ENCODE measurements around the gene AKT1S1.
A peak's percentile ranks its signal among the peaks of the same experiment; 100 is the strongest.

Gene AKT1S1

DNA sequence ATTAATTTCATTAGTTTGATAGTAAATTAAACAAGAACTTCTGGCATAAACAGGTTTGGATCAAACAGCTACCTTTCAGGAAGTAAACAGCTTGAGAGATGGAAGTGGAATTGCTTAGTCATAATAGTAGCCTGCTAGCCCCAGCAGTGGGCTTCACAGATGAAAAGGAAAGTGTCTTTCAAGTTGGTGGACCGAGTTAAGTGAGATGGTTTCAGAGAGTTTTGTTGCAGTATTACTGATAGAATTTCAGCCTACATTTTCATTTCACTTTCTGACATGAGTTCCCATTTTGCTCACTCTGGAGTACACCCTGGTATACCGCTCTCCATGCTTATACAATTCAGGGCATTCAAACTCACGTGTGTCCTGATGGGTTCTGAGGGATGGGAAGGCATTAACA lies 28.2 kb downstream of the AKT1S1 start:
- no peak for DNase-seq (ENCODE audit: low read depth)
- TF ChIP-seq, protein P1, sequence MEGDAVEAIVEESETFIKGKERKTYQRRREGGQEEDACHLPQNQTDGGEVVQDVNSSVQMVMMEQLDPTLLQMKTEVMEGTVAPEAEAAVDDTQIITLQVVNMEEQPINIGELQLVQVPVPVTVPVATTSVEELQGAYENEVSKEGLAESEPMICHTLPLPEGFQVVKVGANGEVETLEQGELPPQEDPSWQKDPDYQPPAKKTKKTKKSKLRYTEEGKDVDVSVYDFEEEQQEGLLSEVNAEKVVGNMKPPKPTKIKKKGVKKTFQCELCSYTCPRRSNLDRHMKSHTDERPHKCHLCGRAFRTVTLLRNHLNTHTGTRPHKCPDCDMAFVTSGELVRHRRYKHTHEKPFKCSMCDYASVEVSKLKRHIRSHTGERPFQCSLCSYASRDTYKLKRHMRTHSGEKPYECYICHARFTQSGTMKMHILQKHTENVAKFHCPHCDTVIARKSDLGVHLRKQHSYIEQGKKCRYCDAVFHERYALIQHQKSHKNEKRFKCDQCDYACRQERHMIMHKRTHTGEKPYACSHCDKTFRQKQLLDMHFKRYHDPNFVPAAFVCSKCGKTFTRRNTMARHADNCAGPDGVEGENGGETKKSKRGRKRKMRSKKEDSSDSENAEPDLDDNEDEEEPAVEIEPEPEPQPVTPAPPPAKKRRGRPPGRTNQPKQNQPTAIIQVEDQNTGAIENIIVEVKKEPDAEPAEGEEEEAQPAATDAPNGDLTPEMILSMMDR (conservative IDR thresholded peaks at IDR 0.05; ENCODE audit: control insufficient read depth, insufficient read depth, low read depth, low read length), result no peak

GRCh38 chr19:49847731-49848696 lies 29.1 kb downstream of the AKT1S1 start:
- TF ChIP-seq, protein P1 (conservative IDR thresholded peaks at IDR 0.05; ENCODE audit: control insufficient read depth, insufficient read depth, low read depth, low read length), result no peak
- DNase-seq (ENCODE audit: low read depth), result peak; percentile 93
- H3K4me3 ChIP-seq (ENCODE audit: control insufficient read depth, low read depth, low read length), result no peak overlapping the region

More for the DNA sequence above, 28.2 kb downstream of the AKT1S1 start:
- H3K4me3 ChIP-seq (ENCODE audit: control insufficient read depth, low read depth, low read length), result no peak overlapping the region

DNA sequence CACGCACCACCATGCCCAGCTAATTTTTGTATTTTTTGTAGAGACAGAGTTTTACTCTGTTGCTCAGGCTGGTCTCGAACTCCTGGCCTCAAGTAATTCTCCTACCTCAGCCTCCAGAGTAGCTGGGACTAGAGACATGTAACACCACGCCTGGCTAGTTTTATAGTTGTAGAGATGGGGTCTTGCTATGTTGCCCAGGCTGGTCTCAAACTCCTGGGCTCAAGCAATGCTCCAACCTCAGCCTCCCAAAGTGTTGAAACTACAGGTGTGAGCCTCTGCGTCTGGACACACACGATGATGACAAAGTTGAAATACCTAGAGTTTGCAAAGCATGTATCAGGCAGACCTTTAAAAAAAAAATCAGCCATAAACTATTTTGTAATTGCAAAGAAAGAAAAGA lies 30.7 kb downstream of the AKT1S1 start:
- no peak for DNase-seq (ENCODE audit: low read depth)
- no peak overlapping the region for H3K4me3 ChIP-seq (ENCODE audit: control insufficient read depth, low read depth, low read length)
- TF ChIP-seq, protein P1 (conservative IDR thresholded peaks at IDR 0.05; ENCODE audit: control insufficient read depth, insufficient read depth, low read depth, low read length), result no peak

- TF ChIP-seq, protein P1 (conservative IDR thresholded peaks at IDR 0.05; ENCODE audit: control insufficient read depth, insufficient read depth, low read depth, low read length), result no peak
- no peak overlapping the region for H3K4me3 ChIP-seq (ENCODE audit: control insufficient read depth, low read depth, low read length)
- no peak for DNase-seq (ENCODE audit: low read depth)
Observed at GRCh38 chr19:49845414-49845813, 31.7 kb downstream of the AKT1S1 start.

DNA sequence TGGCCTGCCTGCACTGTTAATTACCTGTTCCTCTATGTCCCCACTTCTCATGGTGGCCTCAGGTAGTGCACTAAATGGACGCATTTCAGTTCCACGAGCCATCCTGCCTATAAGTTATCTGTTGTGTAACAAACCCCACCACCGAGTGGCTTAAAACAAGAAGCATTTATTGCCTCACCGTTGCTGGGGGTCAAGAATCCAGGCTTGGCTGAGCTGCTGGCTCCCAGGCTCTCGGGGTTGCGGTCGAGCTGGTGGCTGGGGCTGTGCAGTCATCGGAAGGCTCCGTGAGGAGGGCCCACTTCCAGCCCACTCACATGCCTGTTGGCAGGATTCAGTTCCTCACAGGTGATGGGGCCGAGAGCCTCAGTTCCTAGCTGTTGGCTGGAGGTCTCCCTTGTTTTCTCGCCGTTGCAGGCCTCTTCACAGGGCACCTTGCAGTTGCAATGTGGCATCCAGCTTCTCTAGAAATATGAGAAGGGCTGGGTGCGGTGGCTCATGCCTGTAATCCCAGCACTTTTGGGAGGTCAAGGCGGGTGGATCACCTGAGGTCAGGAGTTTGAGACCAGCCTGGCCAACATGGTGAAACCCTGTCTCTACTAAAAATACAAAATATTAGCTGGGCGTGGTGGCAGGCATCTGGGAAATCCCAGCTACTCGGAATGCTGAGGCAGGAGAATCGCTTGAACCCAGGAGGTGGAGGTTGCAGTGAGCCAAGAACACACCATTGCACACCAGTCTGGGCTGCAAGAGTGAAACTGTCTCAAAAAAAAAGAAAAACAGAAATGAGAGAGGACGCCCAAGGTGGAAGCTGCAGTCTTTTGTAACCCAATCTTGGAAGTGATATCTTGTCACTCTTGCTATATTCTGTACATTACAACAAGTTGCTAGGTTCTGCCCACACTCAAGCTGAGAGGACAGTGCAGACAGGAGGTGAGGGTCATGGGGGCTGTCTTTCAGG lies 32.7 kb downstream of the AKT1S1 start:
- TF ChIP-seq, protein P1 (conservative IDR thresholded peaks at IDR 0.05; ENCODE audit: control insufficient read depth, insufficient read depth, low read depth, low read length), result no peak
- no peak overlapping the region for H3K4me3 ChIP-seq (ENCODE audit: control insufficient read depth, low read depth, low read length)
- DNase-seq (ENCODE audit: low read depth), result no peak

GRCh38 chr19:49843265-49843664 lies 33.9 kb downstream of the AKT1S1 start:
- H3K4me3 ChIP-seq (ENCODE audit: control insufficient read depth, low read depth, low read length), result no peak overlapping the region
- no peak for DNase-seq (ENCODE audit: low read depth)
- TF ChIP-seq, protein P1 (conservative IDR thresholded peaks at IDR 0.05; ENCODE audit: control insufficient read depth, insufficient read depth, low read depth, low read length), result no peak

All from fibroblast of mammary gland (primary cell).